Liver (tissue), 9 donors: ENCODE data around the gene PCP2. TPM values are rescaled to one million over a fixed set of nuclear protein-coding genes. Genes with fewer than 3 reads are reported as not detected.
A peak's percentile ranks its signal among the peaks of the same experiment; 100 is the strongest.

ENCODE experiments used
- DNase-seq: peaks from one replicate; pipeline ENCODE4 v3.0.0-alpha.2; 2017; ENCODE audit warnings: low spot score
- H3K27ac ChIP-seq, 2 donors: one replicate each; pipeline ENCODE4 v1.7.0; 2013; ENCODE audit warnings: inconsistent platforms in 2 of 2, low read length in 2 of 2, control low read depth in 1 of 2, low read depth in 1 of 2, mild to moderate bottlenecking in 1 of 2
- H3K27me3 ChIP-seq, 4 donors: one replicate each; pipeline versions ENCODE4 v1.6.1 to v1.7.0; 2013; ENCODE audit warnings: low read length in 3 of 4, inconsistent platforms in 1 of 4, mild to moderate bottlenecking in 1 of 4, moderate library complexity in 1 of 4; ENCODE audit not compliant: control insufficient read depth in 4 of 4, insufficient read depth in 4 of 4
- H3K36me3 ChIP-seq, 4 donors: one replicate each; pipeline versions ENCODE4 v1.6.1 to v1.7.0; 2013; ENCODE audit warnings: low read length in 3 of 4, mild to moderate bottlenecking in 3 of 4, low read depth in 1 of 4, moderate library complexity in 1 of 4; ENCODE audit not compliant: control insufficient read depth in 4 of 4, insufficient read depth in 3 of 4
- H3K4me1 ChIP-seq, 4 donors: one replicate each; pipeline versions ENCODE4 v1.6.1 to v1.7.0; 2013; ENCODE audit warnings: low read length in 3 of 4, mild to moderate bottlenecking in 3 of 4, moderate library complexity in 1 of 4; ENCODE audit not compliant: control insufficient read depth in 4 of 4, insufficient read depth in 4 of 4
- H3K4me3 ChIP-seq, 3 donors: one replicate each; pipeline versions ENCODE4 v1.6.1 to v1.7.0; 2013; ENCODE audit warnings: low read length in 3 of 3, control low read depth in 1 of 3, low read depth in 1 of 3, mild to moderate bottlenecking in 1 of 3
- H3K9ac ChIP-seq, 2 donors: one replicate each; pipeline ENCODE4 v1.7.0; 2013; ENCODE audit warnings: low read length in 2 of 2, mild to moderate bottlenecking in 2 of 2, moderate library complexity in 2 of 2, control low read depth in 1 of 2, low read depth in 1 of 2
- H3K9me3 ChIP-seq, 4 donors: one replicate each; pipeline versions ENCODE4 v1.6.1 to v1.7.0; 2013; ENCODE audit warnings: low read length in 3 of 4; ENCODE audit not compliant: control insufficient read depth in 4 of 4
- EGR1 ChIP-seq, 2 donors: IDR thresholded peaks; 2 replicates each; pipeline ENCODE4 v1.6.1; 2016 to 2018; ENCODE audit warnings: antibody characterized with exemption in 2 of 2, low read depth in 2 of 2
- FOXA1 ChIP-seq: IDR thresholded peaks from 2 replicates; pipeline ENCODE4 v1.6.1; 2016; ENCODE audit warnings: antibody characterized with exemption
- FOXA2 ChIP-seq: IDR thresholded peaks from 2 replicates; pipeline ENCODE4 v1.6.1; 2016; ENCODE audit warnings: antibody characterized with exemption
- GABPA ChIP-seq, 2 donors: IDR thresholded peaks in 1 of 2; conservative IDR thresholded peaks in 1 of 2; 2 replicates each; pipeline ENCODE4 v1.6.1; 2016; ENCODE audit warnings: antibody characterized with exemption in 2 of 2, mild to moderate bottlenecking in 1 of 2, moderate library complexity in 1 of 2
- HNF4A ChIP-seq, 2 donors: conservative IDR thresholded peaks; 2 replicates each; pipeline ENCODE4 v1.6.1; 2016; ENCODE audit warnings: antibody characterized with exemption in 2 of 2, mild to moderate bottlenecking in 2 of 2
- JUND ChIP-seq, 2 donors: IDR thresholded peaks; 2 replicates each; pipeline ENCODE4 v1.6.1; 2016; ENCODE audit warnings: antibody characterized with exemption in 2 of 2
- NR2F2 ChIP-seq: IDR thresholded peaks from 2 replicates; pipeline ENCODE4 v1.6.1; 2016; ENCODE audit warnings: antibody characterized with exemption
- RAD21 ChIP-seq, 2 donors: IDR thresholded peaks; 2 replicates each; pipeline ENCODE4 v1.6.1; 2016; ENCODE audit warnings: antibody characterized with exemption in 2 of 2, mild to moderate bottlenecking in 2 of 2
- RXRA ChIP-seq, 2 donors: IDR thresholded peaks; 2 replicates each; pipeline ENCODE4 v1.6.1; 2017 to 2018; ENCODE audit warnings: antibody characterized with exemption in 2 of 2, mild to moderate bottlenecking in 1 of 2
- SP1 ChIP-seq: IDR thresholded peaks from 2 replicates; pipeline ENCODE4 v1.6.1; 2018; ENCODE audit warnings: antibody characterized with exemption, mild to moderate bottlenecking
- TAF1 ChIP-seq: conservative IDR thresholded peaks from 2 replicates; pipeline ENCODE4 v1.6.1; 2016; ENCODE audit warnings: antibody characterized with exemption, mild to moderate bottlenecking
- YY1 ChIP-seq: IDR thresholded peaks from 2 replicates; pipeline ENCODE4 v1.6.1; 2016; ENCODE audit warnings: antibody characterized with exemption, mild to moderate bottlenecking
- WGBS: extraction: QIAGEN DNeasy Blood & Tissue Kit; methylation state at CpG from one replicate; pipeline ENCODE4 v1.1.7; 2013; 5-methylcytosine and 5-hydroxymethylcytosine counted together
- polyA plus RNA-seq, 2 donors: library from polyadenylated mRNA; stranded (reverse) in 1 of 2; unstranded in 1 of 2; fragments of 200-250 nt in 1 of 2; fragments of >200 nt in 1 of 2; fragmentation: Nextera tagmentation in 1 of 2; extraction: Ambion mirVana in 1 of 2; gene quantifications; one replicate each; pipeline versions ENCODE4 v1.2.1 to v1.2.3, GENCODE V29; 2013 to 2015
- total RNA-seq, 2 donors: library from RNA; depleted of rRNA; stranded (reverse); fragments of >200 nt; gene quantifications; one replicate each; pipeline ENCODE4 v1.2.3, GENCODE V29; 2014
- TF ChIP-seq, protein P1 (sequence below): fragments of 150-350 bp; IDR thresholded peaks from 2 replicates; pipeline ENCODE4 v1.5.1; 2017; ENCODE audit warnings: improper control_type of control experiment, low read depth, low read length; ENCODE audit not compliant: missing input control
- TF ChIP-seq, protein P2 (sequence below): IDR thresholded peaks from 2 replicates; pipeline ENCODE4 v1.6.1; 2016; ENCODE audit warnings: antibody characterized with exemption
- TF ChIP-seq, protein P3 (sequence below): IDR thresholded peaks from 2 replicates; pipeline ENCODE4 v1.6.1; 2016; ENCODE audit warnings: antibody characterized with exemption, mild to moderate bottlenecking
- TF ChIP-seq, protein P4 (sequence below): IDR thresholded peaks from 2 replicates; pipeline ENCODE4 v1.6.1; 2016; ENCODE audit warnings: antibody characterized with exemption
- TF ChIP-seq, protein P5 (sequence below): IDR thresholded peaks from 2 replicates; pipeline ENCODE4 v1.6.1; 2016; ENCODE audit warnings: antibody characterized with exemption
- donor health status: healthy.
- donor health status: healthy.
- donor health status: healthy.
- donor health status: healthy.
- donor health status: healthy.

PCP2 gene
- total and polyA plus RNA-seq, 4 donors: 0.08 to 0.25 TPM; not detected in 2

DNA sequence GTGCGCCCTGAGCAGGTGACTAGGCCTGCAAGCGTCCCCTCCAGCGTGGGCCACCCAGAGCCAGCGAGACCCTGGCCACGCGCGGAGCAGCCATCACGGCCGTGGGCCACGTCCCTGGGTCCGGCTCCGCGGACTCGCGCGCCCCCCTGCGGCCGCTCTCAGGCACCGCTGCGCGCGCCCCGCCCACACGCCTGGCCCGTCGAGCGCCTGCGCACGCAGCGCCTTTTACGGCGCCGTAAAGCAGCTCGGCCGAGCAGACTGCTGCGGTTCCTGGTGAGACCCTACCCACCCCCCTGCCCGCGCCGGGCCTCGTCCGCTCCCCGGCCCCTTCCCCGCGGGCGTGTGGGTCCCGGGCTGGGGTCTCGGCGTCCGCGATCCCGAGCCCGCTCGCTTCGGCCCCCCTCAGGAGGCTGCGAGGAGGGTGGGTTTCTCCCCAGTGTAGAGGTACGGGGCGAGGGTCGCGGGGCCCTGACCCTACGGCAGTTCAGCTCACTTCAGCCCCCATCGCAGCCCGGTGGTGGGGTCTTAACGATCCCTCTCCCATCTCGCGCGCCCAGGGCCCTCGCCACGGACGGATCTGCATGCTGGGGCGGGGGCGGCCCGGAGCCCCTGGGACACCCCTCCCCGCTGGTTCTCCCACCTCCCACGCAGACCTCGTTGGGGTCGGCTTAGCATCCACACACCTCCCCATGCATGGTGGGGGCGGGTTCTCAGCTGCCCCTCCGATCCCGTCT lies 47.3 kb upstream of the PCP2 start, which contains the start of gene TRAPPC5:
Gene TRAPPC5, plus strand, starts transcription at position 228 of the 734 bp plus-strand sequence. CDS start 1,421 bp downstream, outside the sequence.
- peak within 1 kb of the TSS; percentile 84 to 91 for H3K27ac ChIP-seq
- H3K27me3 ChIP-seq: no peaks in the 10 kb centered on the region
- peaks cover 0 to 6% (median 0%) of the 10 kb centered on the region in 4 donors for H3K36me3 ChIP-seq
- peaks cover 0 to 25% (median 13%) of the 10 kb centered on the region in 4 donors for H3K4me1 ChIP-seq
- under 1% methylated on average over 79 of the region's 79 CpGs for WGBS
- H3K9me3 ChIP-seq: no peaks in the 10 kb centered on the region
- TF ChIP-seq HNF4A (conservative IDR thresholded peaks at IDR 0.05) (no peak), RAD21 (IDR thresholded peaks at IDR 0.05) (peak; percentile 60 to 71)
- TF ChIP-seq, protein P1, sequence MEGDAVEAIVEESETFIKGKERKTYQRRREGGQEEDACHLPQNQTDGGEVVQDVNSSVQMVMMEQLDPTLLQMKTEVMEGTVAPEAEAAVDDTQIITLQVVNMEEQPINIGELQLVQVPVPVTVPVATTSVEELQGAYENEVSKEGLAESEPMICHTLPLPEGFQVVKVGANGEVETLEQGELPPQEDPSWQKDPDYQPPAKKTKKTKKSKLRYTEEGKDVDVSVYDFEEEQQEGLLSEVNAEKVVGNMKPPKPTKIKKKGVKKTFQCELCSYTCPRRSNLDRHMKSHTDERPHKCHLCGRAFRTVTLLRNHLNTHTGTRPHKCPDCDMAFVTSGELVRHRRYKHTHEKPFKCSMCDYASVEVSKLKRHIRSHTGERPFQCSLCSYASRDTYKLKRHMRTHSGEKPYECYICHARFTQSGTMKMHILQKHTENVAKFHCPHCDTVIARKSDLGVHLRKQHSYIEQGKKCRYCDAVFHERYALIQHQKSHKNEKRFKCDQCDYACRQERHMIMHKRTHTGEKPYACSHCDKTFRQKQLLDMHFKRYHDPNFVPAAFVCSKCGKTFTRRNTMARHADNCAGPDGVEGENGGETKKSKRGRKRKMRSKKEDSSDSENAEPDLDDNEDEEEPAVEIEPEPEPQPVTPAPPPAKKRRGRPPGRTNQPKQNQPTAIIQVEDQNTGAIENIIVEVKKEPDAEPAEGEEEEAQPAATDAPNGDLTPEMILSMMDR: peak; percentile 97
- H3K9ac ChIP-seq: peak within 1 kb of the TSS; percentile 45 to 92
- peak; percentile 91 for DNase-seq
- peak within 1 kb of the TSS; percentile 80 to 97 (median 93) for H3K4me3 ChIP-seq

DNA sequence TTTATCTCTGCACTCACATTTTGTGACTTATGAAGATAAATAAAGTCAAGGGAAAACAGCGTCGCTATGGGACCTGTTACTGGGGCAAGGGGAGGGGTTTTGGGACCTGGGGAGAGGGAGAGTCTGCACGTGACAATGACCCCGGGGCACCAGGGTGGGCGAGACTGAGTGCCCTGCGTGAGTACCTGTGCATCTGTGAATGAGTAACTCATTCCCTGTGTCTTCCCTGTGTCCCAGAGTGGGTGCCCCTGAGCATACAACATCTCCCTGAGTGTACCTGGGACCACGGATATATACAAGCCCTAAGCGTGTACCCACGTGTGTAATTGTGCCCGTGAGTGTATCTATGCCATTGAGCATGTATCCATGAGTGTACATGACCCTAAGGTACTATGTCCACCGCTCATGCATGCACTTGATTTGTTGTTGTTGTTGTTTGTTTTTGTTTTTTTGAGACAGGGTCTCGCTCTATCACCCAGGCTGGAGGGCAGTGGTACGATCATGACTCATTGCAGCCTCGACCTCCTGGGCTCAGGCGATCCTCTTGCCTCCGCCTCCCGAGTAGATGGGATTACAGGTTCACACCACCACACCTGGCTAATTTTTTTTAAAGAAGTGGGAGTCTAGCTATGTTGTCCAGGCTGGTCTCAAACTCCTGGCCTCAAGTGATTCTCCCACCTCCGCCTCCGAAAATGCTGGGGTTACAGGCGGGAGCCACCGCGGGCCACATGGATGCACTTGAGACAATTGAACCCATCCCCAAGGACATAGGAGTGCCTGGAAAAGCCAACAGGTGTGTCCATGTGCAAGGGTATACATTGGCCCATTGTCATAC lies 46.5 kb upstream of the PCP2 start:
- no peaks in the 10 kb centered on the region for H3K9me3 ChIP-seq
- H3K36me3 ChIP-seq: peaks cover 0 to 6% (median 0%) of the 10 kb centered on the region in 4 donors
- peaks cover 0 to 25% (median 13%) of the 10 kb centered on the region in 4 donors for H3K4me1 ChIP-seq
- peak overlapping the region in 1 of 2 donors; percentile 92 for H3K9ac ChIP-seq
- WGBS: 34% methylated on average over 22 of the region's 22 CpGs
- no peaks in the 10 kb centered on the region for H3K27me3 ChIP-seq
- TF ChIP-seq HNF4A (conservative IDR thresholded peaks at IDR 0.05) (no peak), YY1 (no peak), SP1 (no peak), JUND (IDR thresholded peaks at IDR 0.05) (no peak), EGR1 (IDR thresholded peaks at IDR 0.05; ENCODE audit: low read depth in 2 of 2) (no peak), RXRA (IDR thresholded peaks at IDR 0.05) (no peak), FOXA2 (no peak), FOXA1 (no peak), GABPA (IDR thresholded peaks at IDR 0.05 in 1 of 2, conservative IDR thresholded peaks at IDR 0.05 in 1 of 2) (no peak), NR2F2 (no peak), TAF1 (no peak)
- TF ChIP-seq, protein P2, sequence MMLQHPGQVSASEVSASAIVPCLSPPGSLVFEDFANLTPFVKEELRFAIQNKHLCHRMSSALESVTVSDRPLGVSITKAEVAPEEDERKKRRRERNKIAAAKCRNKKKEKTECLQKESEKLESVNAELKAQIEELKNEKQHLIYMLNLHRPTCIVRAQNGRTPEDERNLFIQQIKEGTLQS: no peak
- TF ChIP-seq, protein P3, sequence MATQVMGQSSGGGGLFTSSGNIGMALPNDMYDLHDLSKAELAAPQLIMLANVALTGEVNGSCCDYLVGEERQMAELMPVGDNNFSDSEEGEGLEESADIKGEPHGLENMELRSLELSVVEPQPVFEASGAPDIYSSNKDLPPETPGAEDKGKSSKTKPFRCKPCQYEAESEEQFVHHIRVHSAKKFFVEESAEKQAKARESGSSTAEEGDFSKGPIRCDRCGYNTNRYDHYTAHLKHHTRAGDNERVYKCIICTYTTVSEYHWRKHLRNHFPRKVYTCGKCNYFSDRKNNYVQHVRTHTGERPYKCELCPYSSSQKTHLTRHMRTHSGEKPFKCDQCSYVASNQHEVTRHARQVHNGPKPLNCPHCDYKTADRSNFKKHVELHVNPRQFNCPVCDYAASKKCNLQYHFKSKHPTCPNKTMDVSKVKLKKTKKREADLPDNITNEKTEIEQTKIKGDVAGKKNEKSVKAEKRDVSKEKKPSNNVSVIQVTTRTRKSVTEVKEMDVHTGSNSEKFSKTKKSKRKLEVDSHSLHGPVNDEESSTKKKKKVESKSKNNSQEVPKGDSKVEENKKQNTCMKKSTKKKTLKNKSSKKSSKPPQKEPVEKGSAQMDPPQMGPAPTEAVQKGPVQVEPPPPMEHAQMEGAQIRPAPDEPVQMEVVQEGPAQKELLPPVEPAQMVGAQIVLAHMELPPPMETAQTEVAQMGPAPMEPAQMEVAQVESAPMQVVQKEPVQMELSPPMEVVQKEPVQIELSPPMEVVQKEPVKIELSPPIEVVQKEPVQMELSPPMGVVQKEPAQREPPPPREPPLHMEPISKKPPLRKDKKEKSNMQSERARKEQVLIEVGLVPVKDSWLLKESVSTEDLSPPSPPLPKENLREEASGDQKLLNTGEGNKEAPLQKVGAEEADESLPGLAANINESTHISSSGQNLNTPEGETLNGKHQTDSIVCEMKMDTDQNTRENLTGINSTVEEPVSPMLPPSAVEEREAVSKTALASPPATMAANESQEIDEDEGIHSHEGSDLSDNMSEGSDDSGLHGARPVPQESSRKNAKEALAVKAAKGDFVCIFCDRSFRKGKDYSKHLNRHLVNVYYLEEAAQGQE: no peak
- TF ChIP-seq, protein P4, sequence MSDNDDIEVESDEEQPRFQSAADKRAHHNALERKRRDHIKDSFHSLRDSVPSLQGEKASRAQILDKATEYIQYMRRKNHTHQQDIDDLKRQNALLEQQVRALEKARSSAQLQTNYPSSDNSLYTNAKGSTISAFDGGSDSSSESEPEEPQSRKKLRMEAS: no peak
- TF ChIP-seq, protein P1: no peak
- TF ChIP-seq, protein P5, sequence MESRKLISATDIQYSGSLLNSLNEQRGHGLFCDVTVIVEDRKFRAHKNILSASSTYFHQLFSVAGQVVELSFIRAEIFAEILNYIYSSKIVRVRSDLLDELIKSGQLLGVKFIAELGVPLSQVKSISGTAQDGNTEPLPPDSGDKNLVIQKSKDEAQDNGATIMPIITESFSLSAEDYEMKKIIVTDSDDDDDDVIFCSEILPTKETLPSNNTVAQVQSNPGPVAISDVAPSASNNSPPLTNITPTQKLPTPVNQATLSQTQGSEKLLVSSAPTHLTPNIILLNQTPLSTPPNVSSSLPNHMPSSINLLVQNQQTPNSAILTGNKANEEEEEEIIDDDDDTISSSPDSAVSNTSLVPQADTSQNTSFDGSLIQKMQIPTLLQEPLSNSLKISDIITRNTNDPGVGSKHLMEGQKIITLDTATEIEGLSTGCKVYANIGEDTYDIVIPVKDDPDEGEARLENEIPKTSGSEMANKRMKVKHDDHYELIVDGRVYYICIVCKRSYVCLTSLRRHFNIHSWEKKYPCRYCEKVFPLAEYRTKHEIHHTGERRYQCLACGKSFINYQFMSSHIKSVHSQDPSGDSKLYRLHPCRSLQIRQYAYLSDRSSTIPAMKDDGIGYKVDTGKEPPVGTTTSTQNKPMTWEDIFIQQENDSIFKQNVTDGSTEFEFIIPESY: no peak
- H3K27ac ChIP-seq: no peak overlapping the region
- DNase-seq: no peak
- H3K4me3 ChIP-seq: peak overlapping the region; percentile 1 to 97 (median 80)
